HFF-Myc (cell line): ENCODE results near the gene WNT9B.

Source experiments
- DNase-seq: peaks from one replicate; pipeline ENCODE4 v3.0.0-alpha.2; 2011; ENCODE audit warnings: low read depth; ENCODE audit errors: extremely low read depth
- H3K4me3 ChIP-seq: replicated peaks from 2 replicates; pipeline ENCODE4 v1.5.1; 2011; ENCODE audit warnings: low read depth, mild to moderate bottlenecking, control low read depth, low read length
- CTCF ChIP-seq: IDR thresholded peaks from 2 replicates; pipeline ENCODE4 v1.5.1; 2012; ENCODE audit warnings: mild to moderate bottlenecking, low read depth, low read length, control low read depth; ENCODE audit errors: missing control alignments

The WNT9B gene

GRCh38 chr17:46817901-46818209 lies 33.5 kb upstream of the WNT9B start:
- no peak for DNase-seq
- no peak overlapping the region for H3K4me3 ChIP-seq
- no peak for TF ChIP-seq CTCF

DNA sequence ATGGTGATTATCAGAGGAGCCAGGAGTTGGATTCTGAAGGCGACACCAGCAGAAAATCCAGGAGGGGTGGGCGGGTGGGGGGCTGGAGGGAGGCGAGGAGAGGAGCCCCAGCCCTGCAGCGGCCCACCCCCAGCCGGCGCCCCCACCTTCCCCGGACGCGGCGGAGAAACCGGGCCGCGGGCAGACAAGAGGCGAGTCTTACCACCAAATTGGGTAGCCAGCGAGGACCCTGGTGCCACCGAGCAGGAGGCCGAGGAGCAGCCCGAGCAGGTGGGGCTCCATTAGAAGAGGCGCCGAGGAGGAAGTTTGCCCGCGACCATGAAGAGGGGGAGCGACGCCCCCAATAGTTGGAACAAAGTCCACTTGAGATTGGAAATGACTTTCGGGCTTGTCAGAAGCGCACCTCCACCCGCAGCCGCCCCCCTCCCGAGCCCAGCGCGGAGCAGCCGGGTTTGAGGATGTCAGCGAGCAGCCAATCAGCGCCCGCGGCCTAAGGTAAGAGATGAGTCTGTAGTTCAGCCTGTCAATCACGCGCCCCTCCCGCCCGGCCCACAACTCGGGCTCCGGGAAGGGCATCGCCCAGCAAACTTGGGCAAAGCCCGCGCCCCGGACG lies 33.0 kb upstream of the WNT9B start, which contains the start of gene WNT3:
TSS of gene WNT3 (minus strand) at position 377 of the 613 bp plus-strand sequence. CDS start at position 282, 95 bp downstream.
- no peak for TF ChIP-seq CTCF
- H3K4me3 ChIP-seq: peak within 1 kb of the TSS; percentile 26
- DNase-seq: no peak

GRCh38 chr17:46818929-46819859 lies 32.2 kb upstream of the WNT9B start:
- no peak for TF ChIP-seq CTCF
- peak overlapping the region; percentile 26 for H3K4me3 ChIP-seq
- DNase-seq: no peak

- no peak for TF ChIP-seq CTCF
- H3K4me3 ChIP-seq: no peak overlapping the region
- DNase-seq: no peak
Observed at GRCh38 chr17:46819906-46820351, 31.5 kb upstream of the WNT9B start.

DNA sequence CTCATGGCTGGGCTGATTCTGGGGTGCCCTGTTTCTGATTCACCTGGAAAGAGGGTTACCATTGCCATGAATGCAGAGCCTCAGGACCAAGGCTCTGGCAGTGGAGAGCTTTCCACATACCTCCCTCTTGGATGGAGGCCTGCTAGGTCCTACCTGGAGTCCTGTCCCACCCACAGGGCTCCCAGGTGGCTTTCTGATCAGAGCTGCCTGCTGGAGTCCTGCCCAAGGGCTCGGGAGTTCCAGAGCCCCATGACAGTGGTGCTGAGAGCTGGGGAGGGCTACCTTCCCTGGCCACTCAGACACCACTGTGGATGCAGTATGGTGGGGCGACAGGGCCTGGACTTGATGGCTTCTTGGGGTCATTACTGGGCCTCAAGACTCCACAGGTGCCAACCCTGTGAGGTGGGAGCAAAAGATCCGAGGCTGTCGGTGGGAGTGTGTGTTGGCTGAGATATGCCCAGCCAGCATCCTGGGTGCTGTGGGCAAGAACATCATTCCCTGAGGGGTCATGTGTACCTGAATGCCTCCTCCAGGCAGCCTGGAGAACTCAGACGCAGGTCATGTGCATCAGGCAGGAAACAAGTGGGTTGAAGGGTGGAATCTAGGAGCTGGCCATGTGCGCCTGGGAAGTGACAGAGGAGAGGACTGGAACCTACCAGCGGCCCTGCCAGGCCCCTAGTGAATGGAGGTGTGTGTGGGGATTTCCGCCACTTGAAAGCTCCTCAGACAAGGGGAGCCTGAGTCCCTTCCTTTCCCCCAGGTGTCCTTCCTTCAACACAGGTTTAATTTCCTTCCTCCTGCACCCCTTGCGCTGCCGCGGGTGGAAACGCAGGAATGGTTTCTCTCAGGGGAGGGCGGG lies 30.6 kb upstream of the WNT9B start:
- no peak overlapping the region for H3K4me3 ChIP-seq
- no peak for DNase-seq
- TF ChIP-seq CTCF: no peak
